Common myeloid progenitor, CD34-positive (primary cell): ENCODE results near the gene UVRAG.
"Not testable (repeated sequence)": the region's sequence is repeated elsewhere in the genome, so short reads cannot be mapped to it uniquely, and the experiment has no call there.

Experiments used
- CTCF ChIA-PET: fragments of 350-600 bp; sonication (Branson Sonifier 250); formaldehyde crosslinking; loops from one replicate; lab custom pipeline; 2021; ENCODE audit warnings: antibody characterized with exemption; lab: Charles Lee
- POLR2A ChIA-PET: fragments of 350-600 bp; sonication (Branson Sonifier 250); formaldehyde crosslinking; loops from one replicate; lab custom pipeline; 2021; ENCODE audit warnings: antibody characterized with exemption; lab: Charles Lee
- DNase-seq, 3 donors: peaks; one replicate each; pipeline versions ENCODE4 v3.0.0 to v3.0.0-alpha.2; 2013
- H3K27ac ChIP-seq, 2 experiments: 1 replicate in 1 of 2; 2 replicates in 1 of 2; pipeline ENCODE4 v1.7.0; 2013; ENCODE audit warnings: inconsistent platforms in 2 of 2, low read length in 2 of 2, mild to moderate bottlenecking in 2 of 2, low read depth in 1 of 2, moderate library complexity in 1 of 2; ENCODE audit not compliant: severe bottlenecking in 2 of 2, insufficient read depth in 1 of 2, poor library complexity in 1 of 2
- H3K27me3 ChIP-seq, 5 experiments: replicated peaks in 2 of 5; 1 replicate in 3 of 5; 2 replicates in 2 of 5; pipeline versions ENCODE4 v1.6.1 to v1.7.0; 2013; ENCODE audit warnings: low read length in 4 of 5, mild to moderate bottlenecking in 2 of 5, moderate library complexity in 2 of 5, inconsistent platforms in 1 of 5; ENCODE audit not compliant: insufficient read depth in 5 of 5, control insufficient read depth in 4 of 5
- H3K36me3 ChIP-seq, 4 experiments: 1 replicate in 2 of 4; 2 replicates in 2 of 4; pipeline versions ENCODE4 v1.6.1 to v1.7.0; 2013; ENCODE audit warnings: low read length in 3 of 4, control low read depth in 1 of 4, mild to moderate bottlenecking in 1 of 4; ENCODE audit not compliant: control insufficient read depth in 4 of 4, insufficient read depth in 4 of 4
- H3K4me1 ChIP-seq, 4 experiments: 1 replicate in 3 of 4; 2 replicates in 1 of 4; pipeline versions ENCODE4 v1.6.1 to v1.7.1; 2013; ENCODE audit warnings: low read length in 3 of 4, mild to moderate bottlenecking in 3 of 4, control low read depth in 1 of 4, inconsistent platforms in 1 of 4, moderate library complexity in 1 of 4; ENCODE audit not compliant: control insufficient read depth in 4 of 4, insufficient read depth in 4 of 4; ENCODE audit errors: control extremely low read depth in 1 of 4
- H3K4me3 ChIP-seq, 7 experiments: 1 replicate in 4 of 7; 2 replicates in 3 of 7; pipeline versions ENCODE4 v1.5.1 to v1.7.0; 2013; ENCODE audit warnings: mild to moderate bottlenecking in 7 of 7, low read length in 6 of 7, moderate library complexity in 6 of 7, inconsistent platforms in 2 of 7, low read depth in 2 of 7, control low read depth in 1 of 7; ENCODE audit not compliant: insufficient read depth in 4 of 7, control insufficient read depth in 1 of 7; ENCODE audit errors: extremely low read depth in 1 of 7
- H3K9me3 ChIP-seq, 5 experiments: 1 replicate in 4 of 5; 2 replicates in 1 of 5; pipeline versions ENCODE4 v1.6.1 to v1.7.1; 2013; ENCODE audit warnings: low read length in 4 of 5, mild to moderate bottlenecking in 2 of 5, inconsistent platforms in 1 of 5, low read depth in 1 of 5, moderate library complexity in 1 of 5; ENCODE audit not compliant: control insufficient read depth in 4 of 5, insufficient read depth in 2 of 5; ENCODE audit errors: control extremely low read depth in 1 of 5
- WGBS: methylation state at CpG from one replicate; pipeline ENCODE4 v1.1.5; 2013; ENCODE audit not compliant: insufficient coverage; 5-methylcytosine and 5-hydroxymethylcytosine counted together

UVRAG gene

DNA sequence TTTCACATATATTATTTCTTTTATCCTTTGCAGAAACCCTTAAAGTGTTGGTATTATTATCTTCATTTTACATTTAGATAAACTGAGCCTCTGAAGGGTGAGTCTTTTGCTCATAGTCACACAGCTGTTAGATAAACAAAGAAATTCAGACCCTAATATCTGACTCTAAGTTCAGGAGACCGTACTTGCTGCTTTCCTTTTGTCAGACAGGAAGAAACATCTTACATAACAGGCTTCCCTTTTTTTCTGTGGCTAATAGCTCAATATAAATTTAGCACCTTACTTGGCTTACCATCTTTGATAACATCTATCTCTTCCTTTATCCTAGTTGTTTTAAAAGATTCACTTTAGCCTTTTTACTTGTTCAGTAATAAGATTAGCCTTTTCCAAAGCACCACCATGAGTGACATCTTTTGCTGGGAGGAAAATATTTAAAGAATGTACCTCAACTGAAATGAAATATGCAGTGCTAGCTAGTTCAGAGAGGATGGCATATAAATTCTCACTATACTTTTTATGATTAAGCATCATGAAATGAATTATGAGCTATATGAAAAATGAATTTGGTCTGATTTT is 262.7 kb downstream of the UVRAG start:
- H3K9me3 ChIP-seq = no peaks in the 10 kb centered on the region
- 0% methylated on average over 1 of the region's 1 CpG for WGBS
- no peaks in the 10 kb centered on the region for H3K36me3 ChIP-seq
- peaks cover 19 to 54% (median 33%) of the 10 kb centered on the region in 4 experiments for H3K4me1 ChIP-seq
- no peaks in the 10 kb centered on the region for H3K27me3 ChIP-seq
- peak; percentile 46 to 86 (median 71) for DNase-seq
- POLR2A ChIA-PET = interaction anchor here (0.8 kb wide), 1 partner anchor 697 kb away, joined by 3 read pairs; no protein-coding TSS in a partner anchor
- peak overlapping the region in 3 of 7 experiments; percentile 1 to 63 (median 41) for H3K4me3 ChIP-seq
- H3K27ac ChIP-seq = peak overlapping the region; percentile 18 to 52
- CTCF ChIA-PET = interaction anchor here (0.8 to 1.4 kb wide), 5 partner anchors 11 to 75 kb away, joined by 3 to 4 read pairs (median 3); no protein-coding TSS in a partner anchor

- CTCF ChIA-PET = interaction anchor here (1.0 kb wide), 1 partner anchor 164 kb away, joined by 3 read pairs; no protein-coding TSS in a partner anchor
- DNase-seq, H3K4me3 ChIP-seq, H3K9me3 ChIP-seq, H3K27ac ChIP-seq, H3K36me3 ChIP-seq, POLR2A ChIA-PET, H3K27me3 ChIP-seq: not testable (repeated sequence)
- 91% methylated on average over 3 of the region's 5 CpGs for WGBS
- peaks cover 0 to 20% (median 10%) of the 10 kb centered on the region in 4 experiments for H3K4me1 ChIP-seq
Observed at GRCh38 chr11:76081084-76081483, 266.1 kb downstream of the UVRAG start.

GRCh38 chr11:76083563-76084451 is 268.8 kb downstream of the UVRAG start:
- no peaks in the 10 kb centered on the region for H3K9me3 ChIP-seq
- 97% methylated on average over 3 of the region's 7 CpGs for WGBS
- H3K27me3 ChIP-seq = no peaks in the 10 kb centered on the region
- no peak overlapping the region for H3K27ac ChIP-seq
- peaks cover 0 to 6% (median 1%) of the 10 kb centered on the region in 4 experiments for H3K4me1 ChIP-seq
- CTCF ChIA-PET = no interaction called here
- peaks cover 0 to 9% (median 1%) of the 10 kb centered on the region in 4 experiments for H3K36me3 ChIP-seq
- POLR2A ChIA-PET = no interaction called here
- no peak overlapping the region for H3K4me3 ChIP-seq
- DNase-seq = no peak

DNA sequence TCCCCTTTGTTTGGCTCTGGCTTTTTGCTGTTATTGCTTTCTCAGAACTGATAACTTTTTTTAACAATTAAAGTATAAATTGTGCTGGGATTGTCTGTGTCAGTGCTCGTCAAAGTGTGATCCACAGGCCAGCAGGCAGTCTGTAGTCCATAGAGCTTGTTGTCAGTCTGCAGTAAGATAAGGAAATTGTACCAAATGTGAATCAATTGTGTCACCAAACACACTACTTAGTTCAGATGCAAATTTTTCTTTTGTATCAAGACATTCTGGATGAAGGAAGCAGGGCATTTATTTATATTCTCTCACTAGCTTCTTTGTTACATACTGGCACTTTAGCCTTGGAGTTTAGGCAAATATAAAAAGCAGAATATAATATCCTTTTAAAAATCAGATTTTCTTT is 270.3 kb downstream of the UVRAG start:
- DNase-seq = no peak
- WGBS = 67% methylated on average over 1 of the region's 1 CpG
- ChIA-PET POLR2A (no interaction called here), CTCF (no interaction called here)
- Histone ChIP-seq H3K27ac (no peak overlapping the region), H3K4me3 (no peak overlapping the region), H3K9me3 (peaks cover 0 to under 1% (median 0%) of the 10 kb centered on the region in 5 experiments), H3K36me3 (peaks cover 0 to 14% (median 4%) of the 10 kb centered on the region in 4 experiments), H3K27me3 (no peaks in the 10 kb centered on the region), H3K4me1 (no peaks in the 10 kb centered on the region)

GRCh38 chr11:76086743-76087635 is 272.0 kb downstream of the UVRAG start:
- DNase-seq = no peak
- Histone ChIP-seq H3K4me3 (no peak overlapping the region), H3K9me3 (peaks cover 0 to 4% (median 2%) of the 10 kb centered on the region in 5 experiments), H3K27ac (no peak overlapping the region), H3K4me1 (no peaks in the 10 kb centered on the region), H3K36me3 (peaks cover 0 to 15% (median 9%) of the 10 kb centered on the region in 4 experiments), H3K27me3 (no peaks in the 10 kb centered on the region)
- CTCF ChIA-PET = interaction anchor here (0.9 to 1.3 kb wide), 2 partner anchors 11 to 63 kb away, joined by 3 read pairs; no protein-coding TSS in a partner anchor
- POLR2A ChIA-PET = interaction anchor here (0.5 kb wide), 1 partner anchor 314 kb away, joined by 3 read pairs; no protein-coding TSS in a partner anchor
- 100% methylated on average over 1 of the region's 6 CpGs for WGBS

GRCh38 chr11:76087749-76088148 is 272.7 kb downstream of the UVRAG start:
- POLR2A ChIA-PET = interaction anchor here (0.5 kb wide), 1 partner anchor 315 kb away, joined by 3 read pairs; no protein-coding TSS in a partner anchor
- no peak for DNase-seq
- CTCF ChIA-PET = interaction anchor here (0.9 kb wide), 1 partner anchor 10 kb away, joined by 3 read pairs; no protein-coding TSS in a partner anchor
- Histone ChIP-seq H3K27ac (no peak overlapping the region), H3K27me3 (no peaks in the 10 kb centered on the region), H3K4me1 (no peaks in the 10 kb centered on the region), H3K4me3 (no peak overlapping the region), H3K36me3 (peaks cover 0 to 15% (median 9%) of the 10 kb centered on the region in 4 experiments), H3K9me3 (peaks cover 0 to 4% (median 2%) of the 10 kb centered on the region in 5 experiments)
- WGBS = 100% methylated on average over 5 of the region's 6 CpGs
